ENCODE data around the gene GNL2.

Gene GNL2

DNA sequence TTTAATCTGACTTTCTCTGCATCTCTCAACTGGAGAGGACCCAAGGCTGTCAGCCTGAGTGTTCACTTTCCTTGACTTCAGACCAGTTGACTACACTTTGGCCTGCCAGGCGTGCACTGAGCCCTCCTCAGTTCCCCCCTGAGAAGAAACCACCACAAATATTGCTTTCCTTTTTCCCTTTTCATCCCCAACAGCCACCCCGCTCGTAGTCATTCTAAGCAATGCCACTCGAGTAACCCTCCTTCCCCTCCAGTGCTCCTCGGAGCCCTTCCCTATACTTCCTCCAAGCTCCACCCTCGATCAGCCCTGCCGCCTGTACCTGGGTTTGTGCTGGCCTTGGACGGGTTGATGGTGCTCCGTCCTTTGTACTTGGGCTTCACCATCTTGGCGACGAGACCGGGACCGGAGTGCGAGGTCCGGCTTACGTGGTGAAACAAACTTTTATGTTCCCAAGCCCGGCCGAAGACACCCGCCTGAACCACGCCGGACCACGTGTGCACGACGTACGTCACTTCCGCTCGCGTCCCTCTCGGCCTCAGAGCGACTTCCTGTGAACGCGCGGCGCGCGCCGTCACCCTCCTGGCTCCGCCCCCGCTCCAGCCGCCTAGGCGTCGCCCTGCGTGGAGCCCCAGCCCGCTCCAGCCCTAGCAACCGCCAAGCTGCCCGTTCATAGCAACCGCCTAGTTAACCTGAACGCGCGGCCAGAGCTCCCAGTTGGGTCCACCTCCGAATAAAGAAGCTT lies at the start of gene GNL2:
GNL2 (minus strand) TSS at position 498 of the 742 bp plus-strand sequence; CDS start at position 383, 115 bp downstream.
- DNase-seq (ENCODE audit: low spot score) = peak; percentile 100

DNA sequence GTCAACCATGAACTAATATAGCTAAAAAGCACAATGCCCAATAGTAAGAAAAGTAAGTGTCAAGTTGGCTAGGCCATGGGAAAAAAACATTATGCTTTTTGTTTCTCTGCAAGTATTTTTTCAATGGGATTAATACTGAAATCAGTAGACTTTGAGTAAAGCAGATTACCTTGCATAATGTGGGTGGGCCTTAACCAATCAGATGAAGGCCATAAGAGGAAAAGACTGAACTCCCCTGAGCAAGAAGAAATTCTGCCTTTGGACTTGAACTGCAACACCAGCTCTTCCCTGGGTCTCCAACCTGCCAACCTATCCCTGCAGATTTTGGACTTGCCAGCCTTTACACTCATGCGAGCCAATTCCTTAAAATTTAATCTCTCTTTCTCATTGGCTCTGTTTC lies 45.3 kb upstream of the GNL2 start:
- DNase-seq (ENCODE audit: low spot score) = no peak

DNA sequence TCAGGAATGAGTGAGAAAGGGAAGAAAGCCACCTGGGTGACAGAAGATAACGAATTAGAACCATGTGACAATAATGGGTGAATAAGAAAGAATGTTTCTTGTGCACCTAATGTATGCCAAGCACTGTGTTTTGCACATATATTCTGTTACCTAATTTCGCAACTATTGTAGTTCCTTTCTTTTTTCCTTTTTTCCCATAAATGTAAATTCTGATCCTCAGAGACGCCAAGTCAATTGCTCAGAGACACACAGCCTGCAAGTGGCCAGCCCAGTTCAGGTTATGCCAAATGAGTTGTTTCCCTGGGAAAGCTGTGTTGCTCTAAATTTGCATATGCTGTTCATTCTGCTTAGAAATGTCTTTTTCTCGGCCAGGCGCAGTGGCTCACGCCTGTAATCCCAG lies 40.7 kb upstream of the GNL2 start:
- DNase-seq (ENCODE audit: low spot score) = no peak

- no peak for DNase-seq (ENCODE audit: low spot score)
Measured at GRCh38 chr1:37634992-37635902, 39.5 kb upstream of the GNL2 start.

- peak; percentile 82 for DNase-seq (ENCODE audit: low spot score)
Measured at GRCh38 chr1:37634244-37634991, 38.7 kb upstream of the GNL2 start, which contains the start of gene RSPO1. RSPO1 (minus strand) TSS chr1:37634892; CDS start chr1:37629661, 5,231 bp downstream.

GRCh38 chr1:37633938-37634243 lies 38.2 kb upstream of the GNL2 start:
- DNase-seq (ENCODE audit: low spot score) = peak; percentile 33

GRCh38 chr1:37633040-37633937 lies 37.6 kb upstream of the GNL2 start:
- DNase-seq (ENCODE audit: low spot score) = peak; percentile 38

GRCh38 chr1:37631036-37631435 lies 35.3 kb upstream of the GNL2 start:
- no peak for DNase-seq (ENCODE audit: low spot score)

GRCh38 chr1:37630426-37631028 lies 34.8 kb upstream of the GNL2 start:
- DNase-seq (ENCODE audit: low spot score) = peak; percentile 45

DNA sequence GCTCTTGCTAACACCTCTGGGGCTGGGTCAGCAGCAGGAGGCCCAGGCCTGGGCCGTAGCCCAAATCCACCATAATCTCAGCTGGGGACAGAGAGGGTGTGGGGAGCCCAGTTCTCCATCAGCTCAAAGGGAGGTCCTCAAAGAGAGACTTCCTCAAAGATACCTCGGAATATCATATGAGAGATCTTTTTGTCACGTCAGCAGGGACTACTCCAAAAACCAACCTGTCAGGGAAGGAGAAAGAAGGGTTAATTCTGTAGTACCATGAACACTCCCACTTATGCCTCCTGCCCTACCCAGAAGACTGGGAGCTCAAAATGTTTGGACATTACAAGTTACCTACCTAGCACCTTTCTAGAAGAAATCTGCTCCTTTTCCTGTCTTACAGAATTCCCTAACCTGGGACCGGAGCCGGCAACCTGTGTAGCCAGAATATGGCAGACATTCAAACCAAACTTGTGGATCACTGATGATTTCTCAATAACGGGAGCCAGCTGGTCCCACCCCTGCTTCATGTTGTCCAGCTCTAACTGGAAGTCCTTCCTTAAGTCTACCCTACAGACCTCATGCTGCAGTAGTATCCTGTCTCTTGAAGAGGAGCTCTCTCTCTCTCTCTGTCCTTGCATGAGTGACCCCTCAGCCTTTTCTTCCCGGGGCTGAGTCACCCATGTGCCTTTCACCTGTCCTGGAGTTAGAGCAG lies 34.1 kb upstream of the GNL2 start:
- DNase-seq (ENCODE audit: low spot score) = no peak

DNA sequence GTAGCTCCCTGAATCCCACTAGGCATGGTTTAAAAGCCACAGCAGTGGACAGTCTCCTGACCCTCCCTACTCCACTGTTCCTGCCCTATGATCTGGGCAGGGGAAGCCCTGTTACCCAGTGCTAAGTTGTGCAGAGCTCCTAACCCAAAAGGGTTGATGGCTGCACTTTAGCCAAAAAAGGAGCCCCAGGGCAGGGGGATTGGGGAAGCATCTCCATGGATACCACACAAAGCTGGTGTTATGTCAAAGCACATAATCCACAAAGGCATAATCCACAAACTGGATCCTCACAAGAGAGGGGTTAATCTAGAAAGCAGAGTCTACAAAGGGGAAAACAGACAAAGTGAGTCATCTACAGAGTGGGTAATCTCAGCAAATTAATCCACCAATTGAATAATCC lies 33.3 kb upstream of the GNL2 start:
- no peak for DNase-seq (ENCODE audit: low spot score)

GRCh38 chr1:37628026-37628556 lies 32.4 kb upstream of the GNL2 start:
- no peak for DNase-seq (ENCODE audit: low spot score)

DNA sequence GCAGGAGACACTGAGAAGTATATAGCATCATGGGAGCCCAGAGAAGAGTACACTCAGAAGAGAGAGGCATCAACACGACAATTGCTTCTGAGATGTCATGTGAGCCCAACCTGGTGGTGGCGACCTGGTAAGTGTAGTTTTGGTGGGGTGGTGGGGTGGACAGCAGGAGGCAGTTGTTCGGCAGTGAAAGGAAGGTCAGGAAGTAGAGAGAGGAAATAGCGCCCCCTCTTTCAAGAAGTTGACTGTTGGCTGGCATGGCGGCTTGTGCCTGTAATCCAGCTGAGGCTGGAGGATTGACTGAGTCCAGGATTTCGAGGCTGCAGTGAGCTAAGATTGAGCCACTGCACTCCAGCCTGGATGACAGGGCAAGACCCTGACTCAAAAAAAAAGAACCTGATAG lies 26.4 kb upstream of the GNL2 start:
- peak; percentile 41 for DNase-seq (ENCODE audit: low spot score)

- no peak for DNase-seq (ENCODE audit: low spot score)
Measured at GRCh38 chr1:37621326-37621870, 25.7 kb upstream of the GNL2 start.

GRCh38 chr1:37620707-37621106 lies 25.0 kb upstream of the GNL2 start:
- no peak for DNase-seq (ENCODE audit: low spot score)

DNA sequence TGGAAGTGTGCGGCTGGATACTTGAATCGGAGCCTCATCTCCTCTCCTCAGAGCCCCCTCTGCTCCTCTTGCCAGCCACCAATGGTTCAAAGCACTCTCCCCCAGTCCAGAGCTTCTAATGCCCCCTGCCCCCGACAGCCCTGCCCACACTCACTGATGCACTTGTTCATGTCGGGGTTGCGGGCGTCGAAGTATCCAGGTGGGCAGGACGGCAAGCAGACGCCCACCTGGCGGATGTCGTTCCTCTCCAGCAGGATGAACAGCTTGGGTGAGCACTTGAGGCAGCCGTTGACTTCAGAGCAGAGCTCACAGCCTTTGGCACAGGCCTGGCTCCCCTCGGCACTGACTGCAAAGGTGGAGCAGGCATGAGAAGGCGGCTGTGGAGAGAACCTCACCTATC lies 20.6 kb upstream of the GNL2 start:
- DNase-seq (ENCODE audit: low spot score) = no peak

DNA sequence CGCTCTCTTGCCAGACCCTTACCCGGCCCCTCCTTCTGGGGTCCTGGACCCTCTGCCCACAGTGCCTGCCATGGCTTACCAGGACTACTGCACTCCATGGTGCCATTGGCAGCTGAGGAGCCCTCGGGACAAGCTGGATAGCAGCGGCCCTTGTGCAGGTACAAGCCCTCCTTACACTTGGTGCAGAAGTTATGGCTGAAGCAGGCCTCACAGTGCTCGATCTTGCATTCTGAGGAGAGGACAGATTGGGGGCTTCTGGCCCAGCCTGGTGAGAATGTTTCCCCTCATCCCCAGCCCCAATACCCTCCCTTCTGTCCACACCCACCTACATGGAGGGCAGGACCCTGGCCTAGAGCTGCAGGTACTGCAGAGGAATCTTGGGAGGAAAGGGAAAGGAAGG lies 18.4 kb upstream of the GNL2 start:
- no peak for DNase-seq (ENCODE audit: low spot score)

- no peak for DNase-seq (ENCODE audit: low spot score)
Measured at GRCh38 chr1:37612186-37612585, 16.4 kb upstream of the GNL2 start.

GRCh38 chr1:37609994-37610393 lies 14.3 kb upstream of the GNL2 start:
- DNase-seq (ENCODE audit: low spot score) = no peak

- DNase-seq (ENCODE audit: low spot score) = no peak
Measured at GRCh38 chr1:37609002-37609401, 13.3 kb upstream of the GNL2 start.
